Measurements from ENCODE around the gene PCSK6. TPM values are rescaled to one million over a fixed set of nuclear protein-coding genes. Genes with fewer than 3 reads are reported as not detected.

PCSK6 gene
- total RNA-seq, 2 donors from 2014 or later, result 0.61 to 2.1 TPM

DNA sequence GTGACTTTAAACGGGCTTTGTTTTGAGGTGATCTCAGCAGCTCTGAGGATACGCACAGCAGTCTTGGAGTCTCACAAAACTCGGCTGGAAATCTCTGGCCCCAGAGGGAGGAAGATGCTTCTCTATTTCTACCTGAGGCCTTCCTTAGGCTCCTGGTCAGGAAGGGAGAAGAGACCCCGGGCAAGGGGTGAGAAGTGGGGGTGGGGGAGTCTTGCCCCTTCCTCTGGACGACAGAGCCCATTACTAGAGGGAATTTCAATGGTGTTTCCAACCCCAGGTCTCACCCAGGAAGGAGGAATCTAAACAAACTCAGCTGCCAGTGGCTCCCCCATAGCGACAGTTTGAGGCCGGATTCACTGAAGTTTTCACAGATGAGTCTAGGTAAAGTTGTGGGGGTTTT, 37.4 kb upstream of the PCSK6 start:
- no peak for DNase-seq (ENCODE audit: low spot score in 2 of 2)

GRCh38 chr15:101526442-101526841, 36.9 kb upstream of the PCSK6 start:
- DNase-seq (ENCODE audit: low spot score in 2 of 2), result no peak
- no peaks in the 10 kb centered on the region for H3K36me3 Mint-ChIP-seq
- no peak for ATAC-seq
- no peaks in the 10 kb centered on the region for H3K9me3 Mint-ChIP-seq
- no peak overlapping the region for H3K27ac Mint-ChIP-seq

More for the DNA sequence above, 37.4 kb upstream of the PCSK6 start:
- Mint-ChIP-seq H3K36me3 (no peaks in the 10 kb centered on the region), H3K9me3 (no peaks in the 10 kb centered on the region), H3K27ac (no peak overlapping the region)
- ATAC-seq, result no peak

DNA sequence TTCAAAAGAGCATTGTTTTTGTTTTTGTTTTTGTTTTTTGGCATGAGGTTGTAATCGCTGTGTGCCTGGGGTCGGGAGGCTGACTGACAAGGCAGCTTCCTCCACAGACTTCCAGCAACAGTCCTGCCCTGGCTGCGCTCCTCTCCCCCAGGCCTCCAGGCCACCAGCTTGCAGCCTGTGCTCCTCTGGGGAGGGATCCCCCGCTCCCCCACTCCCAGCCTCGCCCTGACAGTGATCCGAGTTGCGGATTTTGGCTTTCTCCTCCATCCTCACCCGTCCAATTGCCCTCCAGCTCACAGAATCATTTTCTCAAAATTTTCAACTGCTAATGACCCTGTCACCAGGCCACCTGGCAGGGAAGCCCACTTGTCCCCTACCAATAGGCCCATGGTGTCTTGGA, 36.5 kb upstream of the PCSK6 start:
- Mint-ChIP-seq H3K9me3 (no peaks in the 10 kb centered on the region), H3K27ac (no peak overlapping the region), H3K36me3 (no peaks in the 10 kb centered on the region)
- ATAC-seq (no peak), DNase-seq (ENCODE audit: low spot score in 2 of 2) (no peak)

- no peaks in the 10 kb centered on the region for H3K9me3 Mint-ChIP-seq
- ATAC-seq, result no peak
Observed at GRCh38 chr15:101525087-101525669, 35.7 kb upstream of the PCSK6 start.

DNA sequence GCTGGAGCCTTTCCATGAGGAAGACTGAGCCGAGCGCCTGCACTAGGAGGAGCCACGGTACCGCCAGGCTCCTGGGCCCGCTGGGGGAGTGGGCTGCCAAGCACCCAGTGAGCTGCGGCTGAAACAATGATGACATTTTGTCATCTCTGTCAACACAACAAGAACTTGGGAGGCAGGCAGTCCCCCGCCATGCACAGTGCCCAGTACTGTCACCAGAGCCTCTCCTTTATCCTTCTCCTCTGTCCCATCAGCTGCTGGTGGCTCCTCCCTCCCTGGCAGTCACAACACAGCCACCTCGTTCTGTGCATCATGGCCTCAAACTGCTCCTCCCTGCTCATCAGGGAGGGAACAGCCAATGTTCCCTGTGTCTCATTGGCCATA, 34.0 kb upstream of the PCSK6 start:
- ATAC-seq, result no peak
- H3K27ac Mint-ChIP-seq, result no peak overlapping the region
- H3K36me3 Mint-ChIP-seq, result peaks cover 0 to 8% of the 10 kb centered on the region in 2 donors
- H3K9me3 Mint-ChIP-seq, result peaks cover 8 to 12% of the 10 kb centered on the region in 2 donors
- no peak for DNase-seq (ENCODE audit: low spot score in 2 of 2)

More at GRCh38 chr15:101525087-101525669, 35.7 kb upstream of the PCSK6 start:
- Mint-ChIP-seq H3K36me3 (peaks cover 0 to under 1% of the 10 kb centered on the region in 2 donors), H3K27ac (no peak overlapping the region)
- DNase-seq (ENCODE audit: low spot score in 2 of 2), result no peak

DNA sequence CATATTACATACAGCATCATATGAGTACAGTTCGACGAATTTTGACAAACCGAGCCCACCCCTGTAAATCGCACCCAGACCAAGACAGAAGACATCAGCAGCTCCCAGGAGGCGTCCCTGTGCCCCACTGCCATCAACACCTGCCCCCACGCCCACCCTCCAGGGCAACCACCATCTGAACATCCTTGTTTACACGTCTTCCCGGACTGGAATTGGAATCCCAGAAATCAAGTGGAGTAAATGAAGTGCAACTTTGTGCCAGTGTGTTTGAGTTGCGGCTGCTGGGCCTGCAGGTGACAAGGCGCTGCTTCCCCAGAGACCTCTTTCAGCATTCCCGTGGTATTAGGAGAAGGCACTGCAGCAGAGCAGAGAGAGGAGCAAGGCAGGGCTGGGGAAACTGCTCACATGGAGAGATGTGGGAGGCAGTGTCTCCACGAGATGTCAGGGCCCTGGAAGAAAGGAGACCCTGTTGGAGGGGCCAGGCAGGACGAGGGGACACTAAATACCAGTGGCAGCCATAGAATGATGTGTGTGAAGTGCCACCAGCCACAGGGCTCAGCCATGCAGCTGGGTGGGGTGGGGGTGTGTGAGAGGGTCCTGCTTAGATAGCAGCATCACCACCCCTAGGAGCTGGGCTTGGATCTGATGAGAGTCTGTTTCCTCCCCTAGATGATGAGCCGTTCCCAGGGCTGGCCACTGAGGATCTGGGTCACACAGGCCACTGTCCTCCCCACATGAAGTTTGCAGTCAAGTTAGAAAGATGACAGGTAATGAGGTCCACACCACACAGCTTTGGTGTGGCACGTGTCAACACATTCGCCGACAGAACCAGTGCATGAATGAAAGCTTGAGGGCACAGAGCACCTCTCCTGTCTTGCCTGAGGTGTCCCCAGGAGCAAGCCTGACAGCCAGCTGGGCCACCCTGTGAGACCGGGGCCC, 33.4 kb upstream of the PCSK6 start:
- H3K27ac Mint-ChIP-seq, result no peak overlapping the region
- peaks cover 5 to 14% of the 10 kb centered on the region in 2 donors for H3K36me3 Mint-ChIP-seq
- ATAC-seq, result no peak
- peak in 1 of 2 donors; percentile 50 for DNase-seq (ENCODE audit: low spot score in 2 of 2)
- peaks cover 13 to 17% of the 10 kb centered on the region in 2 donors for H3K9me3 Mint-ChIP-seq

GRCh38 chr15:101522091-101522490, 32.6 kb upstream of the PCSK6 start:
- peaks cover 14 to 18% of the 10 kb centered on the region in 2 donors for H3K9me3 Mint-ChIP-seq
- no peak overlapping the region for H3K27ac Mint-ChIP-seq
- peak in 1 of 2 donors; percentile 31 for DNase-seq (ENCODE audit: low spot score in 2 of 2)
- no peak for ATAC-seq
- peaks cover 7 to 18% of the 10 kb centered on the region in 2 donors for H3K36me3 Mint-ChIP-seq

DNA sequence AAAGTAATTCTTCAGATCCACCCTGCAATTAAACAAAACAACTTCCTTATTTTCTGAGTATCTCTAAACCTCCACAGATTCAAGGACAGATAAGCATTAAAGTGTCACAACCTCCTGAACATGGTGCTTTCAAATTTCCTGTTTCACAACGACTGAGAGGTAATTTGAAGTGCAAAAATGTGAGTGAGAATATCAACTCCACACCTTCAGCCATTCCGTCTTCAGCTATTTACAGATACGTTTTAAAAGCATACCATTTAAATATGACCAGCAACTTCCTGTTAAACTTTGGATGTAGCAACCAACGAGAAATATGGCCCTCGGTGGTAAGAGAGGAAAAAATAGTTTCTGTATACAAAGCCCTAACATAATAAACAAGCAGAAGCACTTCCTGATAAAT, 32.1 kb upstream of the PCSK6 start:
- DNase-seq (ENCODE audit: low spot score in 2 of 2) (no peak), ATAC-seq (no peak)
- no peak overlapping the region for H3K27ac Mint-ChIP-seq
- peaks cover 16 to 20% of the 10 kb centered on the region in 2 donors for H3K9me3 Mint-ChIP-seq
- H3K36me3 Mint-ChIP-seq, result peaks cover 7 to 23% of the 10 kb centered on the region in 2 donors

DNA sequence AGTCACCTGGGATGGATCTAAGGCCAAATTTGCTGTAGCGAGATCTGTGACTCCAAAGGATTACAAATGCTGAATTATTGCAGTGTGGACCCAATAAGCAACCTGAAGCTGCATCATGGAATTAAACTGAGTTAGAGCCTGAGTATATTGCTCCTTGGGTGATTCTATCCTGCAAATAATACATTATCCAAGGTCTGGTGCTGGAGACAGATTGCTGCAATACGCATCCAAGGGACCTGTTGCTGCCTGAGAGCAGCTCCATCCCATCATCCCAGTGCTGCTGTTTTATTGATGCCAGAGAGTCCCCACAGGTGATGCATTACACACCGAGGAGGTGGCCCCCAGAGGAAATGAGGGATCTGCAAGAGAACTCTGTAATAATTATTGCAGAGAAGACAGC, 31.6 kb upstream of the PCSK6 start:
- H3K27ac Mint-ChIP-seq, result no peak overlapping the region
- H3K9me3 Mint-ChIP-seq, result peaks cover 19 to 21% of the 10 kb centered on the region in 2 donors
- H3K36me3 Mint-ChIP-seq, result peaks cover 7 to 25% of the 10 kb centered on the region in 2 donors
- no peak for ATAC-seq
- no peak for DNase-seq (ENCODE audit: low spot score in 2 of 2)

DNA sequence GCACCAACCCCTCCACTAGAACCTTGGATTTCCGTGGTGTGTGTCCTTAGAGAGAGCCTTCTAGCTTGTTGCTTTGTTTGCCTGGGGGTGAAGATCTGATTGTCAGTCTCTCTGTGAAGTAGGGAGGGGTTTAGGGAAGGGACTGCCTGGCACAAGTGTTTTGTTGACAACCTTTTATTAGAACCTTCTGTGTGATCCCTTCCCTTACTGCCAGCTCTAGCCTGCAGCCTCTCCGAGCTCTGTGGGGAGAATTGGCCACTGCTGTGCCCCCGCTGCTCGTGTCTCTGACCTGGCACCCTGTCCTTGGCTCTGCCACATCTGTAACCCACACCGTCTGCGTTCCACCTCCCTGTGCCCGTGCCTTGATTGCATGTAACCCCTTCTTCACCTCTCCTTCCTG, 30.9 kb upstream of the PCSK6 start:
- peaks cover 7 to 25% of the 10 kb centered on the region in 2 donors for H3K36me3 Mint-ChIP-seq
- ATAC-seq (no peak), DNase-seq (ENCODE audit: low spot score in 2 of 2) (no peak)
- H3K9me3 Mint-ChIP-seq, result peaks cover 19 to 21% of the 10 kb centered on the region in 2 donors
- no peak overlapping the region for H3K27ac Mint-ChIP-seq

GRCh38 chr15:101517504-101517903, 28.0 kb upstream of the PCSK6 start:
- no peak overlapping the region for H3K27ac Mint-ChIP-seq
- DNase-seq (ENCODE audit: low spot score in 2 of 2), result no peak
- H3K9me3 Mint-ChIP-seq, result peaks cover 19 to 21% of the 10 kb centered on the region in 2 donors
- no peak for ATAC-seq
- peaks cover 7 to 25% of the 10 kb centered on the region in 2 donors for H3K36me3 Mint-ChIP-seq

DNA sequence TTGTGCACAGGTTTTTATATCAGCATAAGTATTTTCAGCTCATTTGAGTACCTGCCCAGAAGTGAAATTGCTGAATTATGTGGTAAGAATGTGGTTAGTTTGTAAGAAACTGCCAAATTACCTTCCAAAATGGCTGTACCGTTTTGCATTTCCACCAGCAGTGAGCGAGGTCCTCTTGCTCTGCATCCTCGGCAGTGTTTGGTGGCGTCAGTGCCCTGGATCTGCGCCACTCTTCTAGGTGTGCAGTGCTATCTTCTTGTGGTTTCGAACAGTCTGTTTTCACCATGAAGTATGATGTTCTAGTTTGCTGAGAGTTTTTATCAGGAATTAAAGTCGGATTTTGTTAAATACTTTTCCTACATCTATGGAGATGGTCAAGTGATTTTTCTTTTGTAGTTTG, 24.8 kb upstream of the PCSK6 start:
- no peak for ATAC-seq

GRCh38 chr15:101511717-101512116, 22.2 kb upstream of the PCSK6 start:
- DNase-seq (ENCODE audit: low spot score in 2 of 2) (no peak), ATAC-seq (no peak)
- H3K27ac Mint-ChIP-seq, result no peak overlapping the region
- peaks cover 2 to 3% of the 10 kb centered on the region in 2 donors for H3K9me3 Mint-ChIP-seq
- peaks cover 0 to 3% of the 10 kb centered on the region in 2 donors for H3K36me3 Mint-ChIP-seq

More for the DNA sequence above, 24.8 kb upstream of the PCSK6 start:
- Mint-ChIP-seq H3K9me3 (peaks cover 11 to 13% of the 10 kb centered on the region in 2 donors), H3K27ac (no peak overlapping the region), H3K36me3 (peaks cover 7 to 17% of the 10 kb centered on the region in 2 donors)
- DNase-seq (ENCODE audit: low spot score in 2 of 2), result no peak

DNA sequence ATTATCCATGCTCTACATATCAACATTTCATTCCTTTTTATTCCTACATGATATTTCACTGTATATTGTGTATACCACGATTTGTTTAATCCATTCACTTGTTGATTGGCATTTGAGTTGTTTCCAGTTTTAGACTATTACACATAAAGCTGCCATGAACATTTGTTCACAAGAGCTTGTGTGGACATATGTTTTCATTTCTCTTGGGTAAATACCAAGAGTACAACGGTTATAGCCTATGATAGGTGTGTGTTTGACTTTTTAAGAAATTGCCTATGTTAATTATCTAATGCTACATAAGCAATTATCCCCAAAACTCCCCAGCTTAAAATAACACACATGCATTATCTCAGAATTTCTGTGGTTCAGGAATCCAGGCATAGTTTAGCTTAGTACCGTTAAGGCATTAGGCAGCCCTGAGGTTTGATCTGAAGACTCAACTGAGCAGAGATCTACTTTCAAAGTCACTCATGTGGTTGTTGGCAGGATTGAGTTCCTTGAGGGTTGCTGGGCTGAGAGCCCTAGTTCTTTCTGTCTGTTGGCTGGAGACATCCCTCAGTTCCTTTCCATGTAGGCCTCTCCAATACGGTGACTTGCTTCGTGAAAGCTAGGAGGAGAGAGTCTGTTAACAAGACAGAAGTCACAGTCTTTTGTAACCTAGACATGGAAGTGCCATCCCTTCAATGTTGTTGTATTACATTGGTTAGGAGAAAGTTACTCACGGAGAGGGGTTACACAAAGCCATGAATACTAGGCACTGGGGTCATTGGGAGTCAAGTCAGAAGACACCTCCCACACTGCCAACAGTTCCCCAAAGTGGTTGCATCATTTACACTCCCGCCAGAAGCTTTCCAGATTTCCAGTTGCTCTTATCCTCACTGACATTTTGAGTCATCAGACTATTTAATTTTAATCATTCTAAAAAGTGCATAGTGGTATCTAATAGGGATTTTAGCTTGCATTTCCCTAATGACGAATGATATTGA, 21.0 kb upstream of the PCSK6 start:
- Mint-ChIP-seq H3K9me3 (no peaks in the 10 kb centered on the region), H3K36me3 (no peaks in the 10 kb centered on the region), H3K27ac (no peak overlapping the region)
- peak in 1 of 2 donors; percentile 16 for DNase-seq (ENCODE audit: low spot score in 2 of 2)
- no peak for ATAC-seq

DNA sequence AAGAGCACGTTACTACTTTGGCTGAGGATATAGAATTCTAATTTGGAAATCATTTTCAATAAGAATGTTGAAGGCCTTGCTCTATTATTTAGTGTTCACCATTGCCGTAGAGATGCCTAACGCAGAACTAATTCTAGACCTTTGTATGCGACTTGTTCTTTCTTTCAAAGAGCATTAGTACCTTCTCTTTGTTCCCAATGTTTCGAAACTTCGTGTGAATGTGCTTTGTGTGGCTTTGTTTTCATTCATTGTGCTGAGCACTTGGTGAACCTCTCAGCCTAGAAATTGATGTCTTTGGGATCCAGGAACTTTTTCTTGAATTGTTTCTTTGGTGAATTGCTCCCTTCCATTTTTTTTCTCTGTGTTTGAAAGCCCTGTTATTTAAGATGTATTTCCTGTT, 19.8 kb upstream of the PCSK6 start:
- no peaks in the 10 kb centered on the region for H3K36me3 Mint-ChIP-seq
- ATAC-seq (no peak), DNase-seq (ENCODE audit: low spot score in 2 of 2) (no peak)
- no peaks in the 10 kb centered on the region for H3K9me3 Mint-ChIP-seq
- H3K27ac Mint-ChIP-seq, result no peak overlapping the region

GRCh38 chr15:101506491-101506890, 17.0 kb upstream of the PCSK6 start:
- H3K27ac Mint-ChIP-seq, result no peak overlapping the region
- H3K9me3 Mint-ChIP-seq, result no peaks in the 10 kb centered on the region
- no peak for ATAC-seq
- H3K36me3 Mint-ChIP-seq, result no peaks in the 10 kb centered on the region
- DNase-seq (ENCODE audit: low spot score in 2 of 2), result no peak
